Measurements from ENCODE around the gene SEC61G. TPM values are rescaled to one million over a fixed set of nuclear protein-coding genes. Genes with fewer than 3 reads are reported as not detected.

The SEC61G gene
- total RNA-seq (61.0 TPM), polyA plus RNA-seq (100 to 1,000 TPM; 236 to 301 (median 260) TPM)

DNA sequence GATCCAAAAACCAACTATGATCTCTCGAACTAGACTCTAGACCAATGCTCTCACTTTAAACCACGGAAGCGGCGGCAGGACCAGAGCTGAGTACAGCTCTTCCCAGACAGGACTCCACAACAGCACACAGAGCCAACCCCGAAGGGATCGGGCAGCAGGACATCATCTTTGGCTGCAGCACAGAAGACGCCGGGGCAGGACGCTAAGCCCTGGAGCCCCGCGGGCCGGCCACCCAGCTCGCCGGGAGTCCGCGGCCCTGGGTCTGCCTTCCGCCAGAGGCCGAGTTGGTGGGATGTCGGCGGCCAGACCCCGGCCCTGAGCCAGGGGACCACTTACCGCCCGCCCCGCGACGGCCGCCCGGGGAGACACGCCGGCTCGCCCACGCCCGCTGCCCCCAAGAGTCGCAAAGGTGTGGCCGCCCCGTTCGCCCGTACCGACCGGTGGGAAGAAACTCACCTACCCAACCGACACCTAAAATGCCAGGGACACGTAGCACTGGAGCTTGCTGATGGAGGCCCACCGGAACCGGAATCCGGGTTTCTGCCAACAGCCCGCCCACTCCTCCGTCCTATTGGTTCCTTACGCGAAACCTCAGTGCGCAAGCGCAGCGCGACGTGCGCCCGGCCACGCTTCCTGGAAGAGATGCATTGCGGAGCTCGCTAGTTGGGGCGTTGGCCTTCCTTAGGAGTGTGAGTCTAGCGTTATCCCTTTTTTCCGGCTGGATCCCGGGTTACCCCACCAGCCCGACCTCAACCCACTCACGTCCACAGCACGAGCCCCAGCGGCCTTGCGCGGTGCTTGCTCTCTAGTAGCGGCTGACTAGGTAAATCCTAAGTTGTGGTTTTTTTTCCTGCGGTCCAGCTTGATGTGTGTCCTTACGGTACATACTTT, at the start of gene SEC61G:
TSS of gene SEC61G (minus strand) at position 510 of the 891 bp plus-strand sequence. CDS start 1,623 bp downstream, outside the sequence.
- Mint-ChIP-seq H3K4me3 (peak within 1 kb of the TSS; percentile 99 to 100 (median 99)), H3K36me3 (peaks cover 2% of the 10 kb centered on the region), H3K27me3 (peaks cover 23% of the 10 kb centered on the region), H3K9me3 (peaks cover 0 to 2% (median 0%) of the 10 kb centered on the region in 7 donors), H3K4me1 (peaks cover 22 to 46% (median 27%) of the 10 kb centered on the region in 4 donors), H3K27ac (peak within 1 kb of the TSS; percentile 97 to 98 (median 97))
- DNase-seq (peak; percentile 91 to 98 (median 94)), ATAC-seq (ENCODE audit: low read depth in 2 of 2) (peak; percentile 97)
- Histone ChIP-seq H3K4me1 (ENCODE audit: control insufficient read depth, insufficient read depth, low read length, poor library complexity, severe bottlenecking) (peaks cover 25% of the 10 kb centered on the region), H3K9me3 (ENCODE audit: control insufficient read depth in 2 of 2, low read length in 2 of 2) (no peaks in the 10 kb centered on the region), H3K4me3 (ENCODE audit: low read depth, low read length) (peak within 1 kb of the TSS; percentile 95), H3K27ac (ENCODE audit: insufficient read depth, low read length, poor library complexity, severe bottlenecking) (peak within 1 kb of the TSS; percentile 78), H3K27me3 (ENCODE audit: control insufficient read depth, insufficient read depth, low read length) (peaks cover 2% of the 10 kb centered on the region), H3K36me3 (ENCODE audit: control insufficient read depth, insufficient read depth, low read length) (peaks cover 11% of the 10 kb centered on the region)

DNA sequence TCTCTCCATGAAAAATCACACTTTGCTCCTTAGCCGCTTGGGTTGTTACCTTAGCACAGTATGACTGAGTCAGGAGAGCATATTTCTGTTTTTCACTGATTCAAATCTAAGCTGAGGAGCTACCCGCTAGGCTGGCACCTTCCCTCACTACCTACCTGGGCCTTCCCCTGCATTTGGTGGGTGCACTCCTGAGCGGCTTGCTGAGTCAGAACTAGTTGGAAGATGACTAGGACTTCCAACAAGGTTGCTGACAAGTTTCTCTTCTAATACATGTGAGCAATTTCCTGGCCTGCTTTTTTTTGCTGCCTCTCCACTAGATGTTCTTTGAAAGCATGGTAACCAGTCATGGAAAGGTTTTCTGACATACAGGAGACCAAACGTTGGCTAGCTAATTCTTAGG, 43.8 kb upstream of the SEC61G start:
- Histone ChIP-seq H3K4me1 (ENCODE audit: control insufficient read depth, insufficient read depth, low read length, poor library complexity, severe bottlenecking) (no peaks in the 10 kb centered on the region), H3K27me3 (ENCODE audit: control insufficient read depth, insufficient read depth, low read length) (no peaks in the 10 kb centered on the region), H3K36me3 (ENCODE audit: control insufficient read depth, insufficient read depth, low read length) (no peaks in the 10 kb centered on the region), H3K4me3 (ENCODE audit: low read depth, low read length) (no peak overlapping the region), H3K9me3 (ENCODE audit: control insufficient read depth in 2 of 2, low read length in 2 of 2) (no peaks in the 10 kb centered on the region), H3K27ac (ENCODE audit: insufficient read depth, low read length, poor library complexity, severe bottlenecking) (no peak overlapping the region)
- no peak overlapping the region for H3K27ac Mint-ChIP-seq
- H3K4me1 Mint-ChIP-seq = no peaks in the 10 kb centered on the region
- H3K36me3 Mint-ChIP-seq = no peaks in the 10 kb centered on the region
- no peak for ATAC-seq (ENCODE audit: low read depth in 2 of 2)
- no peak overlapping the region for H3K4me3 Mint-ChIP-seq
- H3K9me3 Mint-ChIP-seq = peaks cover 0 to 2% (median 0%) of the 10 kb centered on the region in 7 donors
- peaks cover 9% of the 10 kb centered on the region for H3K27me3 Mint-ChIP-seq
- no peak for DNase-seq

DNA sequence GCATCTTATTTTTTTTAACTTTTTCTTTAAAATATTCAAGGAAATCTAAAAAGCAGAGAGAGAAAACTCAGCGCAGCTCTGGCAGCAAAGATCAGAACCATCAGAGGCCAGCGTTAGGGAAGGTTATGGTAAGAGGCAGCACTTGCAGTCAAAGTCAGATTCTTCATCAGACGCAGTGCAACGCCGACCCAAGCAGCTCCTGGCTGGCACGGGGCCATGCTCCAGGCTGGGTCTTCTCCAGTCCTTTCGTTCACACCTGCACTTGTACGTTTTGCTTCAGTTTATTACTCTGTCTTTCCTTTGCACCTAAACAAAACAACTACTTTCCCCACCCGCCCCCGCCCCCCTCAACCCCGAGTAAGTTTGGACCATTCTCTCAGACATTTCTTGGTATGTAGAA, 43.1 kb upstream of the SEC61G start:
- H3K9me3 Mint-ChIP-seq = peaks cover 0 to 2% (median 0%) of the 10 kb centered on the region in 7 donors
- no peak overlapping the region for H3K27ac Mint-ChIP-seq
- ATAC-seq (ENCODE audit: low read depth in 2 of 2) = no peak
- no peaks in the 10 kb centered on the region for H3K27me3 ChIP-seq (ENCODE audit: control insufficient read depth, insufficient read depth, low read length)
- no peak for DNase-seq
- H3K36me3 ChIP-seq (ENCODE audit: control insufficient read depth, insufficient read depth, low read length) = no peaks in the 10 kb centered on the region
- no peak overlapping the region for H3K4me3 Mint-ChIP-seq
- no peaks in the 10 kb centered on the region for H3K4me1 ChIP-seq (ENCODE audit: control insufficient read depth, insufficient read depth, low read length, poor library complexity, severe bottlenecking)
- no peak overlapping the region for H3K4me3 ChIP-seq (ENCODE audit: low read depth, low read length)
- peaks cover 4% of the 10 kb centered on the region for H3K27me3 Mint-ChIP-seq
- no peaks in the 10 kb centered on the region for H3K4me1 Mint-ChIP-seq
- H3K9me3 ChIP-seq (ENCODE audit: control insufficient read depth in 2 of 2, low read length in 2 of 2) = no peaks in the 10 kb centered on the region
- no peak overlapping the region for H3K27ac ChIP-seq (ENCODE audit: insufficient read depth, low read length, poor library complexity, severe bottlenecking)
- H3K36me3 Mint-ChIP-seq = no peaks in the 10 kb centered on the region

DNA sequence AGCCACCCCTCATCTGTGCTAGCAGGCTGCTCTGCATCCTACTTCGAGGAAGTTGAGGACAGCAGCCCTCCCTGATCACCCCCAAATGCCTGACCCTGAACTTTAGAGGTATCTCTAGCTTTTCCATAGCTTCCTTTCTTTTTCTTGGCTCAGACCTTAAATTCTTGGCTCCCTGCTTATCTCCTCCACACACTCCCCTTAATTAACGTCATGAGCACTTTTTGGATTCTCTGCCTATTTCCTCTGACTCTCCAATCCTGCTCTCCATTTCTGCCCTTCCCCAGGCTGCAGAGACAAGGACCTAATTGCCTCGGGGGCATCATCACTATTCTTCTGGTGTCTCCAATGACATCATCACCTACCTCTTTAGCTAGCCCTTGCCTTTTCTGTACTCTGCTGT, 40.8 kb upstream of the SEC61G start:
- no peaks in the 10 kb centered on the region for H3K36me3 Mint-ChIP-seq
- H3K27me3 ChIP-seq (ENCODE audit: control insufficient read depth, insufficient read depth, low read length) = no peaks in the 10 kb centered on the region
- H3K27me3 Mint-ChIP-seq = peaks cover 4% of the 10 kb centered on the region
- no peaks in the 10 kb centered on the region for H3K36me3 ChIP-seq (ENCODE audit: control insufficient read depth, insufficient read depth, low read length)
- H3K9me3 ChIP-seq (ENCODE audit: control insufficient read depth in 2 of 2, low read length in 2 of 2) = no peaks in the 10 kb centered on the region
- H3K27ac Mint-ChIP-seq = no peak overlapping the region
- H3K4me1 Mint-ChIP-seq = no peaks in the 10 kb centered on the region
- H3K9me3 Mint-ChIP-seq = peaks cover 0 to 2% (median 0%) of the 10 kb centered on the region in 7 donors
- H3K4me3 ChIP-seq (ENCODE audit: low read depth, low read length) = no peak overlapping the region
- DNase-seq (no peak), ATAC-seq (ENCODE audit: low read depth in 2 of 2) (no peak)
- H3K27ac ChIP-seq (ENCODE audit: insufficient read depth, low read length, poor library complexity, severe bottlenecking) = no peak overlapping the region
- no peaks in the 10 kb centered on the region for H3K4me1 ChIP-seq (ENCODE audit: control insufficient read depth, insufficient read depth, low read length, poor library complexity, severe bottlenecking)
- no peak overlapping the region for H3K4me3 Mint-ChIP-seq

DNA sequence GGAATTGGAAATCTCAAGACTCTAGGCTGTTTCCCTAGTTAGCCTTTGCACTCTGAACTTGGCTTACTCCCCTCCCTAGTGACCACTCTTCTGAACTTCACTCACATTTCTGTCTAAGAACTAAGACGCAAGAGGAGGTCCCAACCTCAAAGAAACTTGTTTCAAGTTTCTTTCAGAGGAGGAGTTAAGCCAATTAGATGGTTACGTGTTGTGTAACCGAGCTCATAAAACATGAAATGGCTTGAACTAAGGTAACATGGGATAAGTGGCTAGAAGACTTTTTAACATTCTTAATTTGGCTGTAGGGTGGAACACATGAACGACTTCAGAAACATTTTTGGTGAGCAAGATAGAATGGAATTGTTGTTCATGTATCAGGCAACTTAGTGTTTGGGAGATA, 39.5 kb upstream of the SEC61G start:
- Histone ChIP-seq H3K4me1 (ENCODE audit: control insufficient read depth, insufficient read depth, low read length, poor library complexity, severe bottlenecking) (no peaks in the 10 kb centered on the region), H3K27me3 (ENCODE audit: control insufficient read depth, insufficient read depth, low read length) (no peaks in the 10 kb centered on the region), H3K4me3 (ENCODE audit: low read depth, low read length) (no peak overlapping the region), H3K27ac (ENCODE audit: insufficient read depth, low read length, poor library complexity, severe bottlenecking) (no peak overlapping the region), H3K36me3 (ENCODE audit: control insufficient read depth, insufficient read depth, low read length) (no peaks in the 10 kb centered on the region), H3K9me3 (ENCODE audit: control insufficient read depth in 2 of 2, low read length in 2 of 2) (no peaks in the 10 kb centered on the region)
- H3K4me3 Mint-ChIP-seq = no peak overlapping the region
- no peak overlapping the region for H3K27ac Mint-ChIP-seq
- DNase-seq (no peak), ATAC-seq (ENCODE audit: low read depth in 2 of 2) (no peak)
- H3K27me3 Mint-ChIP-seq = peaks cover 4% of the 10 kb centered on the region
- peaks cover 0 to 5% (median 0%) of the 10 kb centered on the region in 7 donors for H3K9me3 Mint-ChIP-seq
- H3K4me1 Mint-ChIP-seq = no peaks in the 10 kb centered on the region
- no peaks in the 10 kb centered on the region for H3K36me3 Mint-ChIP-seq

DNA sequence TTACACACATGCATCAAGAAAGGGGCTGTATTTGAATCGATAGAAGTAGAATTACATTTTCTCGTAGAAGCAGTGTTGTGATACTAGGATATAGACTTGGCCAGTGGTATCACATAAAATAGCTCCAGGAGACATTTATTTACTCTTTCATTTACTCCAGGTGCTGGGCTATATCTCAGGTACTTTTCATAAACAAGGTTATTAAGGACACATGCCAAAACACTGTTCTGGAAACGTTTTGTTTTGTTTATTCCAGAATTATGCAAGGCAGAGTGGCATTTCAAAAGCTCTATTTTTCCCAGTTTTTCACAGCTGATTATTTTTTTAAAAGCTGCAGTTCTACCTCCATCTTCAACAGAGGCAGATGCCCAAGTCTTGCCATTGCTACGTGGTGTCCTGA, 37.8 kb upstream of the SEC61G start:
- no peaks in the 10 kb centered on the region for H3K36me3 ChIP-seq (ENCODE audit: control insufficient read depth, insufficient read depth, low read length)
- peaks cover 0 to 5% (median 0%) of the 10 kb centered on the region in 7 donors for H3K9me3 Mint-ChIP-seq
- H3K27ac ChIP-seq (ENCODE audit: insufficient read depth, low read length, poor library complexity, severe bottlenecking) = no peak overlapping the region
- H3K36me3 Mint-ChIP-seq = no peaks in the 10 kb centered on the region
- H3K9me3 ChIP-seq (ENCODE audit: control insufficient read depth in 2 of 2, low read length in 2 of 2) = no peaks in the 10 kb centered on the region
- H3K4me1 ChIP-seq (ENCODE audit: control insufficient read depth, insufficient read depth, low read length, poor library complexity, severe bottlenecking) = no peaks in the 10 kb centered on the region
- ATAC-seq (ENCODE audit: low read depth in 2 of 2) (no peak), DNase-seq (no peak)
- no peak overlapping the region for H3K4me3 ChIP-seq (ENCODE audit: low read depth, low read length)
- H3K27me3 Mint-ChIP-seq = no peaks in the 10 kb centered on the region
- H3K27me3 ChIP-seq (ENCODE audit: control insufficient read depth, insufficient read depth, low read length) = no peaks in the 10 kb centered on the region
- H3K4me1 Mint-ChIP-seq = no peaks in the 10 kb centered on the region
- no peak overlapping the region for H3K27ac Mint-ChIP-seq
- no peak overlapping the region for H3K4me3 Mint-ChIP-seq

DNA sequence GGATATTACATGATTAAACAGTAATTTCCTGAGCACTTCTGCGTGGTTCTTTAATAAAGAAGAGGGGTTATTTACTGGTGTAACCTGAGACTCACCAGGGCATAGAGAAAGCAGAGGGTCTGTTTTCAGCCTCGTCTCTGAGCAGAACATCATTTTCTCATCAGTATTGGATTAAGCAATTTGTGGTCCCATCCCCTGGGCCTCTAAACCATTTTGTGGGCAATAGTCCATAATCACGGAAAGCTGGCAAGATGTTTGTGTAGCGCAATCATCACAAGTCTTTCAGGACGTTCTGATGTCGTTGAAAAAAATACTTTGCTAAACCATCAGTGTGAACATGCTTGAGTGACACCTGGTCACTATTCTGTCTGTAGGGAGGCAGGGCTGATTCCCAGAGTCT, 37.1 kb upstream of the SEC61G start:
- Mint-ChIP-seq H3K9me3 (peaks cover 0 to 5% (median 0%) of the 10 kb centered on the region in 7 donors), H3K27ac (no peak overlapping the region), H3K36me3 (no peaks in the 10 kb centered on the region), H3K27me3 (no peaks in the 10 kb centered on the region), H3K4me3 (no peak overlapping the region), H3K4me1 (no peaks in the 10 kb centered on the region)
- Histone ChIP-seq H3K4me1 (ENCODE audit: control insufficient read depth, insufficient read depth, low read length, poor library complexity, severe bottlenecking) (no peaks in the 10 kb centered on the region), H3K9me3 (ENCODE audit: control insufficient read depth in 2 of 2, low read length in 2 of 2) (no peaks in the 10 kb centered on the region), H3K27me3 (ENCODE audit: control insufficient read depth, insufficient read depth, low read length) (no peaks in the 10 kb centered on the region), H3K27ac (ENCODE audit: insufficient read depth, low read length, poor library complexity, severe bottlenecking) (no peak overlapping the region), H3K36me3 (ENCODE audit: control insufficient read depth, insufficient read depth, low read length) (no peaks in the 10 kb centered on the region), H3K4me3 (ENCODE audit: low read depth, low read length) (no peak overlapping the region)
- ATAC-seq (ENCODE audit: low read depth in 2 of 2) (no peak), DNase-seq (no peak)

DNA sequence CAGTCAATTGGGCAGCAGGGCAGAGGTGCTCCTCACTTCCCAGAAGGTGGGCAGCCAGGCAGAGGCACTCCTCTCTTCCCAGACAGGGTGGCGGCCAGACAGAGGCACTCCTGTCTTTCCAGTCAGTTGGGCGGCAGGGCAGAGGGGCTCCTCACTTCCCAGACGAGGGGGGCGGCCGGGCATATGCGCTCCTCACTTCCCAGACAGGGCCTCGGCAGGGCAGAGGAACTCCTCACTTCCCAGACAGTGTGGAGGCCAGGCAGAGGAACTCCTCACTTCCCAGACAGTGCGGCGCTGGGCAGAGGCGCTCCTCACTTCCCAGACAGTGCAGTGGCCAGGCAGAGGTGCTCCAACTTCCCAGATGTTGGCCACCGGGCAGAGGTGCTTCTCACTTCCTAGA, 33.4 kb upstream of the SEC61G start:
- Mint-ChIP-seq H3K4me3 (no peak overlapping the region), H3K27ac (no peak overlapping the region), H3K9me3 (peaks cover 0 to 3% (median 0%) of the 10 kb centered on the region in 7 donors), H3K36me3 (no peaks in the 10 kb centered on the region), H3K4me1 (peaks cover 0 to 5% (median 1%) of the 10 kb centered on the region in 4 donors), H3K27me3 (peaks cover 17% of the 10 kb centered on the region)
- H3K27ac ChIP-seq (ENCODE audit: insufficient read depth, low read length, poor library complexity, severe bottlenecking) = no peak overlapping the region
- H3K36me3 ChIP-seq (ENCODE audit: control insufficient read depth, insufficient read depth, low read length) = no peaks in the 10 kb centered on the region
- H3K27me3 ChIP-seq (ENCODE audit: control insufficient read depth, insufficient read depth, low read length) = peaks cover 2% of the 10 kb centered on the region
- no peaks in the 10 kb centered on the region for H3K9me3 ChIP-seq (ENCODE audit: control insufficient read depth in 2 of 2, low read length in 2 of 2)
- DNase-seq (no peak), ATAC-seq (ENCODE audit: low read depth in 2 of 2) (no peak)
- H3K4me3 ChIP-seq (ENCODE audit: low read depth, low read length) = no peak overlapping the region
- no peaks in the 10 kb centered on the region for H3K4me1 ChIP-seq (ENCODE audit: control insufficient read depth, insufficient read depth, low read length, poor library complexity, severe bottlenecking)

All from CD4-positive, CD25-positive, alpha-beta regulatory T cell (primary cell).